Peyer's patch (tissue), 4 donors: Measurements from ENCODE around the gene BBS9.

Experiments
- POLR2A ChIP-seq, 2 donors: fragments of 450-650 bp; IDR thresholded peaks; one replicate each; pipeline ENCODE4 v1.5.1; 2017; ENCODE audit warnings: antibody characterized with exemption in 2 of 2, mild to moderate bottlenecking in 2 of 2, moderate library complexity in 2 of 2
- TF ChIP-seq, protein P1 (sequence below), 6 experiments: fragments of 450-650 bp in 4 of 6; fragments of 200-600 bp in 2 of 6; sonication (generic) in 1 of 6; IDR thresholded peaks; one replicate each; pipeline ENCODE4 v1.5.1; 2017 to 2019; ENCODE audit warnings: antibody characterized with exemption in 6 of 6, mild to moderate bottlenecking in 3 of 6, moderate library complexity in 1 of 6

DNA sequence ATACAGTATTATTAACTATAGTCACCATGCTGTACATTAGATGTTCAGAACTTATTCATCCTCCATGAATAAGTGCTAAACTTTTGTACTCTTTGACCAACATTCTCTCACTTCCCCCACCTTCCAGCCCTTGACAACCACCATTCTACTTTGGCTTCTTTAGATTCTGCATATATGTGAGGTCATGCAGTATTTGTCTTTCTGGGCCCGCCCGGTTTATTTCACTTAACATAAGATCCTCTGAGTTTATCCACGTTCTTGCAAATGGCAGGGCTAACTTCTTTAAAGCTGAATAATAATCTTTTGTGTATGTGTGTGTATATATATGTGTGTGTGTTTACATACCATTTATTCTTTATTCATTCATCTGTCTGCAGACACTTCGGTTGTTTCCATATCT, 336.8 kb downstream of the BBS9 start:
- TF ChIP-seq, protein P1, sequence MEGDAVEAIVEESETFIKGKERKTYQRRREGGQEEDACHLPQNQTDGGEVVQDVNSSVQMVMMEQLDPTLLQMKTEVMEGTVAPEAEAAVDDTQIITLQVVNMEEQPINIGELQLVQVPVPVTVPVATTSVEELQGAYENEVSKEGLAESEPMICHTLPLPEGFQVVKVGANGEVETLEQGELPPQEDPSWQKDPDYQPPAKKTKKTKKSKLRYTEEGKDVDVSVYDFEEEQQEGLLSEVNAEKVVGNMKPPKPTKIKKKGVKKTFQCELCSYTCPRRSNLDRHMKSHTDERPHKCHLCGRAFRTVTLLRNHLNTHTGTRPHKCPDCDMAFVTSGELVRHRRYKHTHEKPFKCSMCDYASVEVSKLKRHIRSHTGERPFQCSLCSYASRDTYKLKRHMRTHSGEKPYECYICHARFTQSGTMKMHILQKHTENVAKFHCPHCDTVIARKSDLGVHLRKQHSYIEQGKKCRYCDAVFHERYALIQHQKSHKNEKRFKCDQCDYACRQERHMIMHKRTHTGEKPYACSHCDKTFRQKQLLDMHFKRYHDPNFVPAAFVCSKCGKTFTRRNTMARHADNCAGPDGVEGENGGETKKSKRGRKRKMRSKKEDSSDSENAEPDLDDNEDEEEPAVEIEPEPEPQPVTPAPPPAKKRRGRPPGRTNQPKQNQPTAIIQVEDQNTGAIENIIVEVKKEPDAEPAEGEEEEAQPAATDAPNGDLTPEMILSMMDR (IDR thresholded peaks at IDR 0.05): no peak
- no peak for TF ChIP-seq POLR2A (IDR thresholded peaks at IDR 0.05)
